Osteoblast (primary cell): ENCODE measurements around the gene GRIK4. TPM values are rescaled to one million over a fixed set of nuclear protein-coding genes. Genes with fewer than 3 reads are reported as not detected.

Source experiments
- DNase-seq: peaks from one replicate; pipeline ENCODE4 v3.0.0; 2011; ENCODE audit warnings: low spot score, mixed read lengths; ENCODE audit not compliant: insufficient read length; ENCODE audit errors: missing footprints
- H2AFZ ChIP-seq: 2 replicates; pipeline ENCODE4 v1.6.0; 2011; ENCODE audit warnings: mild to moderate bottlenecking, low read length
- H3K27ac ChIP-seq: 2 replicates; pipeline ENCODE4 v1.5.1; 2011; ENCODE audit warnings: mild to moderate bottlenecking, low read depth, low read length, moderate library complexity
- H3K27me3 ChIP-seq: 2 replicates; pipeline ENCODE4 v1.6.0; 2012; ENCODE audit warnings: mild to moderate bottlenecking, control low read depth, inconsistent platforms, low read length, moderate library complexity; ENCODE audit not compliant: insufficient read depth
- H3K36me3 ChIP-seq: 2 replicates; pipeline ENCODE4 v1.5.1; 2011; ENCODE audit warnings: mild to moderate bottlenecking, low read length, control low read depth, moderate library complexity; ENCODE audit not compliant: insufficient read depth
- H3K4me1 ChIP-seq: 2 replicates; pipeline ENCODE4 v1.5.1; 2011; ENCODE audit warnings: mild to moderate bottlenecking, low read length, control low read depth, moderate library complexity; ENCODE audit not compliant: insufficient read depth
- H3K4me2 ChIP-seq: 2 replicates; pipeline ENCODE4 v1.6.0; 2011; ENCODE audit warnings: mild to moderate bottlenecking, low read length; ENCODE audit not compliant: insufficient read depth
- H3K4me3 ChIP-seq: fragments of 200-600 bp; sonication (generic); 3 replicates; pipeline ENCODE4 v1.5.1; 2012; ENCODE audit warnings: mild to moderate bottlenecking, low read length, inconsistent platforms; ENCODE audit not compliant: insufficient read depth
- H3K79me2 ChIP-seq: 2 replicates; pipeline ENCODE4 v1.6.0; 2012; ENCODE audit warnings: mild to moderate bottlenecking, low read length, control low read depth, inconsistent platforms; ENCODE audit not compliant: insufficient read depth
- H3K9me3 ChIP-seq: 2 replicates; pipeline ENCODE4 v1.5.1; 2011; ENCODE audit warnings: low read depth, low read length, control low read depth
- H4K20me1 ChIP-seq: 2 replicates; pipeline ENCODE4 v1.6.0; 2012; ENCODE audit warnings: mild to moderate bottlenecking, low read length, control low read depth; ENCODE audit not compliant: insufficient read depth
- total RNA-seq: library from RNA; depleted of rRNA; stranded (reverse); fragments of >200 nt; gene quantifications from 2 replicates; pipeline ENCODE4 v1.2.3, GENCODE V29; 2012
- TF ChIP-seq, protein P1 (sequence below): IDR thresholded peaks from 2 replicates; pipeline ENCODE4 v1.5.1; 2011; ENCODE audit warnings: mild to moderate bottlenecking, low read depth, low read length, moderate library complexity; ENCODE audit errors: extremely low read depth

Gene GRIK4
- total RNA-seq, 1 donor: under 0.01 TPM

- H3K27ac ChIP-seq: no peak overlapping the region
- H3K9me3 ChIP-seq: no peaks in the 10 kb centered on the region
- H2AFZ ChIP-seq: no peak overlapping the region
- H4K20me1 ChIP-seq: no peaks in the 10 kb centered on the region
- H3K4me3 ChIP-seq: no peak overlapping the region
- no peaks in the 10 kb centered on the region for H3K27me3 ChIP-seq
- peaks cover 27% of the 10 kb centered on the region for H3K4me1 ChIP-seq
- H3K4me2 ChIP-seq: no peak overlapping the region
- no peaks in the 10 kb centered on the region for H3K36me3 ChIP-seq
- no peak for DNase-seq
- no peaks in the 10 kb centered on the region for H3K79me2 ChIP-seq
- TF ChIP-seq, protein P1, sequence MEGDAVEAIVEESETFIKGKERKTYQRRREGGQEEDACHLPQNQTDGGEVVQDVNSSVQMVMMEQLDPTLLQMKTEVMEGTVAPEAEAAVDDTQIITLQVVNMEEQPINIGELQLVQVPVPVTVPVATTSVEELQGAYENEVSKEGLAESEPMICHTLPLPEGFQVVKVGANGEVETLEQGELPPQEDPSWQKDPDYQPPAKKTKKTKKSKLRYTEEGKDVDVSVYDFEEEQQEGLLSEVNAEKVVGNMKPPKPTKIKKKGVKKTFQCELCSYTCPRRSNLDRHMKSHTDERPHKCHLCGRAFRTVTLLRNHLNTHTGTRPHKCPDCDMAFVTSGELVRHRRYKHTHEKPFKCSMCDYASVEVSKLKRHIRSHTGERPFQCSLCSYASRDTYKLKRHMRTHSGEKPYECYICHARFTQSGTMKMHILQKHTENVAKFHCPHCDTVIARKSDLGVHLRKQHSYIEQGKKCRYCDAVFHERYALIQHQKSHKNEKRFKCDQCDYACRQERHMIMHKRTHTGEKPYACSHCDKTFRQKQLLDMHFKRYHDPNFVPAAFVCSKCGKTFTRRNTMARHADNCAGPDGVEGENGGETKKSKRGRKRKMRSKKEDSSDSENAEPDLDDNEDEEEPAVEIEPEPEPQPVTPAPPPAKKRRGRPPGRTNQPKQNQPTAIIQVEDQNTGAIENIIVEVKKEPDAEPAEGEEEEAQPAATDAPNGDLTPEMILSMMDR: no peak
Measured at GRCh38 chr11:120708511-120709183, 197.1 kb downstream of the GRIK4 start.

DNA sequence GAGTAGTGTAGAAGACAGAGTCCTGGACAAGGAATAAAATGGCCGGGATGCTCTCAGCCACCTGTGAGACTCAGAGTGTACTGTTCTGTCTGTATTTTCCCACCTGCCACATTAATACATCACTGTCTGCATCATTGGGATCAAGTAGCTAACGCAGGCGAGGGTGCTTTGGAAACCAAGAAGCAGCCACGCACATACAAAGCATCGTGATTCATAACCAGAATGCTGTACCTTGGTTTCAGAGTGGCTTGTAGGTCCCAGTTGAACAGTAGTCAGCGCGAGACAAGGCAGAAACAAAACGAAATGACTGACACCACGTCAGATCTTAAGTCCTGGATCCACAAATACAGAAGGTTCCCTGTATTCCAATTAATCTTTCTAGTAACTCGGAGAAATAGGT is 198.3 kb downstream of the GRIK4 start:
- H3K79me2 ChIP-seq: no peaks in the 10 kb centered on the region
- H3K4me2 ChIP-seq: peak overlapping the region; percentile 29
- peak; percentile 27 for DNase-seq
- peak overlapping the region; percentile 18 for H3K27ac ChIP-seq
- H3K9me3 ChIP-seq: no peaks in the 10 kb centered on the region
- TF ChIP-seq, protein P1: no peak
- H2AFZ ChIP-seq: no peak overlapping the region
- H4K20me1 ChIP-seq: no peaks in the 10 kb centered on the region
- peaks cover 2% of the 10 kb centered on the region for H3K27me3 ChIP-seq
- H3K36me3 ChIP-seq: no peaks in the 10 kb centered on the region
- peaks cover 27% of the 10 kb centered on the region for H3K4me1 ChIP-seq
- no peak overlapping the region for H3K4me3 ChIP-seq

- Histone ChIP-seq H3K36me3 (no peaks in the 10 kb centered on the region), H3K27ac (peak overlapping the region; percentile 18), H3K27me3 (peaks cover 6% of the 10 kb centered on the region), H3K4me3 (no peak overlapping the region), H3K4me2 (peak overlapping the region; percentile 29), H3K9me3 (no peaks in the 10 kb centered on the region), H2AFZ (peak overlapping the region; percentile 52), H4K20me1 (no peaks in the 10 kb centered on the region), H3K4me1 (peaks cover 27% of the 10 kb centered on the region), H3K79me2 (no peaks in the 10 kb centered on the region)
- TF ChIP-seq, protein P1: no peak
- peak; percentile 92 for DNase-seq
Measured at GRCh38 chr11:120710354-120711131, 199.0 kb downstream of the GRIK4 start.

- peak; percentile 41 for DNase-seq
- Histone ChIP-seq H4K20me1 (no peaks in the 10 kb centered on the region), H2AFZ (no peak overlapping the region), H3K36me3 (no peaks in the 10 kb centered on the region), H3K4me3 (no peak overlapping the region), H3K79me2 (no peaks in the 10 kb centered on the region), H3K27ac (no peak overlapping the region), H3K4me2 (no peak overlapping the region), H3K9me3 (no peaks in the 10 kb centered on the region), H3K4me1 (peaks cover 27% of the 10 kb centered on the region), H3K27me3 (peaks cover 9% of the 10 kb centered on the region)
- TF ChIP-seq, protein P1: no peak
Measured at GRCh38 chr11:120712014-120712413, 200.5 kb downstream of the GRIK4 start.
